ENCODE results near the gene ATP8A2.

DNA sequence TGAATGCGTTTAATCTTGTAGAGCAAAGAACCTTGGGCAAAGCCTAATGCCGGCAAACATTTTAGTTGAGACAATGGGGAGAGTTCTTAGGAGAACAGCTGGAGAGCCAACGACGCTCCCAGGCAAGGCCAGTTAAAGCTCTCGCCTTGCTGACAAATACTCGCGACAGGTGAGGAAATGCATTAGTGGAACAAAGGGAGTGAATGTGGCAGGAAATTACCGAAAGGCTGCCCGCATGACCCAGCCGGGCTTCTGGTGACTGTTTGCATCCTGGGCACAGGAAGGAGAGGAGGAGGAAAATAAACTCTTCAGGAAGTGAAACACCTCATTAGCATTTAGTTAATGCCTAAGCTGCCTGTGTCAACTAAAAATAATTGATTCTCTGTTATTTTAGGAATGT, 605.4 kb downstream of the ATP8A2 start:
- TF ChIP-seq REST (IDR thresholded peaks at IDR 0.05; ENCODE audit: insufficient read depth in 1 of 2, low read depth in 2 of 2, low read length in 2 of 2), result no peak
- no peak for TF ChIP-seq TAF1 (IDR thresholded peaks at IDR 0.05; ENCODE audit: borderline replicate concordance, insufficient read depth, low read length)

Measured in PFSK-1 (cell line).